HEK293 (cell line): ENCODE measurements around the gene UROC1.

Experiments used
- CTCF ChIA-PET: fragments of 350-600 bp; formaldehyde crosslinking; extraction: SDS; loops from one replicate; lab custom pipeline; 2021; ENCODE audit warnings: antibody characterized with exemption; lab: Yijun Ruan, JAX
- POLR2A ChIA-PET: fragments of 300-600 bp; formaldehyde crosslinking; extraction: SDS; loops from one replicate; lab custom pipeline; 2020; ENCODE audit warnings: antibody characterized with exemption, inconsistent platforms; lab: Yijun Ruan, JAX
- H3K27ac ChIP-seq: fragments of 200-500 bp; sonication (Bioruptor generic); 2 replicates; pipeline ENCODE4 v1.5.1; 2014; ENCODE audit warnings: low read depth, low read length, control low read depth, inconsistent platforms; ENCODE audit errors: extremely low read depth
- H3K36me3 ChIP-seq, 2 experiments: fragments of 200-500 bp in 1 of 2; sonication (Bioruptor generic) in 1 of 2; 1 replicate in 1 of 2; 2 replicates in 1 of 2; pipeline ENCODE4 v1.5.1; 2014 to 2017; ENCODE audit warnings: inconsistent platforms in 2 of 2, low read length in 2 of 2; ENCODE audit not compliant: control insufficient read depth in 2 of 2, insufficient read depth in 1 of 2
- H3K4me1 ChIP-seq: fragments of 200-500 bp; sonication (Bioruptor generic); 2 replicates; pipeline ENCODE4 v1.5.1; 2014; ENCODE audit warnings: mild to moderate bottlenecking, low read length, inconsistent platforms; ENCODE audit not compliant: control insufficient read depth, insufficient read depth
- H3K4me3 ChIP-seq: 2 replicates; pipeline ENCODE4 v1.5.1; 2011; ENCODE audit warnings: low read depth, mild to moderate bottlenecking, control low read depth, low read length, moderate library complexity
- H3K9me3 ChIP-seq: fragments of 200-500 bp; sonication (Bioruptor generic); 2 replicates; pipeline ENCODE4 v1.5.1; 2014; ENCODE audit warnings: low read depth, low read length, inconsistent platforms; ENCODE audit not compliant: control insufficient read depth, insufficient read depth
- MZF1 ChIP-seq: fragments of 450-650 bp; formaldehyde crosslinking; IDR thresholded peaks from 2 replicates; pipeline ENCODE4 v1.5.1; 2017; ENCODE audit warnings: missing biosample characterization, missing genetic modification characterization, borderline replicate concordance
- OVOL3 ChIP-seq: fragments of 450-650 bp; formaldehyde crosslinking; IDR thresholded peaks from 2 replicates; pipeline ENCODE4 v1.5.1; 2016; ENCODE audit warnings: missing biosample characterization, missing genetic modification characterization
- ZBTB1 ChIP-seq: fragments of 450-650 bp; formaldehyde crosslinking; IDR thresholded peaks from 2 replicates; pipeline ENCODE4 v1.5.1; 2016; ENCODE audit warnings: missing biosample characterization, missing genetic modification characterization
- ZBTB20 ChIP-seq: fragments of 450-650 bp; formaldehyde crosslinking; IDR thresholded peaks from 2 replicates; pipeline ENCODE4 v1.5.1; 2016; ENCODE audit warnings: missing biosample characterization, missing genetic modification characterization
- ZEB2 ChIP-seq: fragments of 450-650 bp; formaldehyde crosslinking; IDR thresholded peaks from 2 replicates; pipeline ENCODE4 v1.5.1; 2016; ENCODE audit warnings: missing biosample characterization, missing genetic modification characterization
- ZNF114 ChIP-seq: fragments of 450-650 bp; formaldehyde crosslinking; IDR thresholded peaks from 2 replicates; pipeline ENCODE4 v1.5.0; 2017; ENCODE audit warnings: missing biosample characterization, missing genetic modification characterization
- ZNF121 ChIP-seq: fragments of 450-650 bp; formaldehyde crosslinking; IDR thresholded peaks from 2 replicates; pipeline ENCODE4 v1.5.1; 2016; ENCODE audit warnings: missing biosample characterization, missing genetic modification characterization
- ZNF146 ChIP-seq: fragments of 450-650 bp; formaldehyde crosslinking; IDR thresholded peaks from 2 replicates; pipeline ENCODE4 v1.5.1; 2016; ENCODE audit warnings: missing biosample characterization, missing genetic modification characterization
- ZNF169 ChIP-seq: fragments of 450-650 bp; formaldehyde crosslinking; IDR thresholded peaks from 2 replicates; pipeline ENCODE4 v1.5.1; 2016; ENCODE audit warnings: missing biosample characterization, missing genetic modification characterization
- ZNF239 ChIP-seq: fragments of 450-650 bp; formaldehyde crosslinking; IDR thresholded peaks from 2 replicates; pipeline ENCODE4 v1.5.1; 2016; ENCODE audit warnings: missing biosample characterization, missing genetic modification characterization
- ZNF37A ChIP-seq: fragments of 450-650 bp; IDR thresholded peaks from 2 replicates; pipeline ENCODE4 v1.5.1; 2018; ENCODE audit warnings: missing biosample characterization, missing genetic modification characterization
- ZNF544 ChIP-seq: fragments of 450-650 bp; formaldehyde crosslinking; IDR thresholded peaks from 2 replicates; pipeline ENCODE4 v1.5.0; 2017; ENCODE audit warnings: missing biosample characterization, missing genetic modification characterization
- ZNF571 ChIP-seq: fragments of 450-650 bp; formaldehyde crosslinking; IDR thresholded peaks from 2 replicates; pipeline ENCODE4 v1.5.0; 2017; ENCODE audit warnings: missing biosample characterization, missing genetic modification characterization
- ZNF660 ChIP-seq: fragments of 450-650 bp; IDR thresholded peaks from 2 replicates; pipeline ENCODE4 v1.5.1; 2018; ENCODE audit warnings: missing biosample characterization, mild to moderate bottlenecking, missing genetic modification characterization
- ZNF830 ChIP-seq: fragments of 450-650 bp; IDR thresholded peaks from 2 replicates; pipeline ENCODE4 v1.5.0; 2018; ENCODE audit warnings: missing biosample characterization, missing genetic modification characterization, low read depth, mild to moderate bottlenecking, moderate library complexity
- TF ChIP-seq, protein P1 (sequence below): fragments of 450-650 bp; IDR thresholded peaks from 2 replicates; pipeline ENCODE4 v1.5.1; 2018; ENCODE audit warnings: missing biosample characterization, missing genetic modification characterization
- TF ChIP-seq, protein P2 (sequence below): fragments of 450-650 bp; formaldehyde crosslinking; IDR thresholded peaks from 2 replicates; pipeline ENCODE4 v1.5.1; 2016; ENCODE audit warnings: missing biosample characterization, missing genetic modification characterization
- TF ChIP-seq, protein P3 (sequence below): fragments of 450-650 bp; formaldehyde crosslinking; IDR thresholded peaks from 2 replicates; pipeline ENCODE4 v1.5.1; 2017; ENCODE audit warnings: missing biosample characterization, missing genetic modification characterization
- TF ChIP-seq, protein P4 (sequence below): fragments of 450-650 bp; formaldehyde crosslinking; IDR thresholded peaks from 2 replicates; pipeline ENCODE4 v1.5.1; 2016; ENCODE audit warnings: missing biosample characterization, missing genetic modification characterization
- TF ChIP-seq, protein P5 (sequence below): fragments of 450-650 bp; formaldehyde crosslinking; IDR thresholded peaks from 2 replicates; pipeline ENCODE4 v1.5.1; 2016; ENCODE audit warnings: missing biosample characterization, missing genetic modification characterization

UROC1 gene

DNA sequence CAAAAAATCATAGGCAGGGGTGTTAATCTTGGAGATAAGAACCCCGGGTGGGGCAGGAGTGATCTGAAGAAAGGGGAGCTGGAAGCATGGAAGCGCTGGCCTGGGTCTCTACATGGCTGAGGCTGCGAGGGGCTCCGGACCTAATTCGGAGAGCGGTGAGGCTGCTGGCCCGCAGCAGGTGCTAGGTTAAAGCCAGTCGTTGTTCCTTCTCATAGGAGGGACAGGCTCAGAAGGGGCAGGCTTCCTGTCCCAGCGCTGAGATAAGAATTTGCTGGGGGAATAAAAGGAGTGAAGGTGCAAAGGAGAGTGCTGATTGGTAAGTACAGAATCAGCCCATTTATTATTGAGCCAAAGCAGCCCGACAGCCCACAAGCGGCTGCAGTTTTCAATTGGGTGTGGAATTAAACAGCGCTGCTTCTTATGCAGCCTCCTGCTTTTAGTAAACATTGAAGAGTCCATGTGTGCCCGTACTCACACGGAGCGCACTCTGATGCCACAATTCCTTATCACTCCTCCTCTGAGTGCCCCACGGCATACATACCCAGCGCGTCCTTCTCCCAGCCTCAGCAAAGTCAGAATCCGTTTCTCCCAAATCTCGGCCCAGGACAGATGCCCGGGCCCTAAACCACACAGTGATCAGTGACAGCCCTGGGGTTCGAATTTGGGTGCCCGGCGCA lies 23.5 kb upstream of the UROC1 start (continued):
- TF ChIP-seq, protein P1, sequence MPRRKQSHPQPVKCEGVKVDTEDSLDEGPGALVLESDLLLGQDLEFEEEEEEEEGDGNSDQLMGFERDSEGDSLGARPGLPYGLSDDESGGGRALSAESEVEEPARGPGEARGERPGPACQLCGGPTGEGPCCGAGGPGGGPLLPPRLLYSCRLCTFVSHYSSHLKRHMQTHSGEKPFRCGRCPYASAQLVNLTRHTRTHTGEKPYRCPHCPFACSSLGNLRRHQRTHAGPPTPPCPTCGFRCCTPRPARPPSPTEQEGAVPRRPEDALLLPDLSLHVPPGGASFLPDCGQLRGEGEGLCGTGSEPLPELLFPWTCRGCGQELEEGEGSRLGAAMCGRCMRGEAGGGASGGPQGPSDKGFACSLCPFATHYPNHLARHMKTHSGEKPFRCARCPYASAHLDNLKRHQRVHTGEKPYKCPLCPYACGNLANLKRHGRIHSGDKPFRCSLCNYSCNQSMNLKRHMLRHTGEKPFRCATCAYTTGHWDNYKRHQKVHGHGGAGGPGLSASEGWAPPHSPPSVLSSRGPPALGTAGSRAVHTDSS (tag by site-specific recombination): no peak
- TF ChIP-seq ZNF239 (tag by site-specific recombination) (no peak), ZNF169 (no peak), MZF1 (tag by site-specific recombination) (no peak), ZNF146 (no peak), ZNF571 (tag by site-specific recombination) (no peak), ZNF544 (tag by site-specific recombination) (no peak), OVOL3 (tag by site-specific recombination) (no peak)
- TF ChIP-seq, protein P2, sequence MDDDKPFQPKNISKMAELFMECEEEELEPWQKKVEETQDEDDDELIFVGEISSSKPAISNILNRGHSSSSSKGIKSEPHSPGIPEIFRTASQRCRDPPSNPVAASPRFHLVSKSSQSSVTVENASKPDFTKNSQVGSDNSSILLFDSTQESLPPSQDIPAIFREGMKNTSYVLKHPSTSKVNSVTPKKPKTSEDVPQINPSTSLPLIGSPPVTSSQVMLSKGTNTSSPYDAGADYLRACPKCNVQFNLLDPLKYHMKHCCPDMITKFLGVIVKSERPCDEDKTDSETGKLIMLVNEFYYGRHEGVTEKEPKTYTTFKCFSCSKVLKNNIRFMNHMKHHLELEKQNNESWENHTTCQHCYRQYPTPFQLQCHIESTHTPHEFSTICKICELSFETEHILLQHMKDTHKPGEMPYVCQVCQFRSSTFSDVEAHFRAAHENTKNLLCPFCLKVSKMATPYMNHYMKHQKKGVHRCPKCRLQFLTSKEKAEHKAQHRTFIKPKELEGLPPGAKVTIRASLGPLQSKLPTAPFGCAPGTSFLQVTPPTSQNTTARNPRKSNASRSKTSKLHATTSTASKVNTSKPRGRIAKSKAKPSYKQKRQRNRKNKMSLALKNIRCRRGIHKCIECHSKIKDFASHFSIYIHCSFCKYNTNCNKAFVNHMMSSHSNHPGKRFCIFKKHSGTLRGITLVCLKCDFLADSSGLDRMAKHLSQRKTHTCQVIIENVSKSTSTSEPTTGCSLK: no peak
- TF ChIP-seq, protein P3, sequence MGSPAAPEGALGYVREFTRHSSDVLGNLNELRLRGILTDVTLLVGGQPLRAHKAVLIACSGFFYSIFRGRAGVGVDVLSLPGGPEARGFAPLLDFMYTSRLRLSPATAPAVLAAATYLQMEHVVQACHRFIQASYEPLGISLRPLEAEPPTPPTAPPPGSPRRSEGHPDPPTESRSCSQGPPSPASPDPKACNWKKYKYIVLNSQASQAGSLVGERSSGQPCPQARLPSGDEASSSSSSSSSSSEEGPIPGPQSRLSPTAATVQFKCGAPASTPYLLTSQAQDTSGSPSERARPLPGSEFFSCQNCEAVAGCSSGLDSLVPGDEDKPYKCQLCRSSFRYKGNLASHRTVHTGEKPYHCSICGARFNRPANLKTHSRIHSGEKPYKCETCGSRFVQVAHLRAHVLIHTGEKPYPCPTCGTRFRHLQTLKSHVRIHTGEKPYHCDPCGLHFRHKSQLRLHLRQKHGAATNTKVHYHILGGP (tag by site-specific recombination): no peak

DNA sequence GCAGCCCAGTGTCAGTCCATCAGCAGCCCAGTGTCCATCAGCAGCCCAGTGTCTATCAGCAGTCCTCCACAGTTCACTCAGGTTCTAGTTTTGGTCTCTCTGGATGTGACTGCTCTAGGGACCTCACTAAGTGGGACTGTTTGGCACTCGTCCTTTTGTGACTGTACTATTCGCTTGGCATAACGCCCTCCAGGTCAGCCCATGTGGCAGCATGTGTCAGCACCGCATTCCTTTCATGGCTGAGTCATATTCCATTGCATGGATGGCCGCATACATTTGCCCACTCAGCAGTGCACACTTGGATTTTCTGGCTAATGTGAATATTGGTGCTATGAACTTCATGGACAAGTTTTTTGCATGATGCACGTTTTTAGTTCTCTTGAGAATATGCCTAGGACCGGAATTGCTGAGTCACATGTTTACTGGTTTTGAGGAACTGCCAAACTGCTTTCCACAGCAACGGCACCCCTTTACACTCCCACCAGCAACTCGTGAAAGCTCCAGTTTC lies 22.8 kb upstream of the UROC1 start:
- Histone ChIP-seq H3K36me3 (no peaks in the 10 kb centered on the region), H3K9me3 (no peaks in the 10 kb centered on the region)
- POLR2A ChIA-PET: no interaction called here
- CTCF ChIA-PET: no interaction called here
- no peak for TF ChIP-seq ZNF830
- TF ChIP-seq, protein P4, sequence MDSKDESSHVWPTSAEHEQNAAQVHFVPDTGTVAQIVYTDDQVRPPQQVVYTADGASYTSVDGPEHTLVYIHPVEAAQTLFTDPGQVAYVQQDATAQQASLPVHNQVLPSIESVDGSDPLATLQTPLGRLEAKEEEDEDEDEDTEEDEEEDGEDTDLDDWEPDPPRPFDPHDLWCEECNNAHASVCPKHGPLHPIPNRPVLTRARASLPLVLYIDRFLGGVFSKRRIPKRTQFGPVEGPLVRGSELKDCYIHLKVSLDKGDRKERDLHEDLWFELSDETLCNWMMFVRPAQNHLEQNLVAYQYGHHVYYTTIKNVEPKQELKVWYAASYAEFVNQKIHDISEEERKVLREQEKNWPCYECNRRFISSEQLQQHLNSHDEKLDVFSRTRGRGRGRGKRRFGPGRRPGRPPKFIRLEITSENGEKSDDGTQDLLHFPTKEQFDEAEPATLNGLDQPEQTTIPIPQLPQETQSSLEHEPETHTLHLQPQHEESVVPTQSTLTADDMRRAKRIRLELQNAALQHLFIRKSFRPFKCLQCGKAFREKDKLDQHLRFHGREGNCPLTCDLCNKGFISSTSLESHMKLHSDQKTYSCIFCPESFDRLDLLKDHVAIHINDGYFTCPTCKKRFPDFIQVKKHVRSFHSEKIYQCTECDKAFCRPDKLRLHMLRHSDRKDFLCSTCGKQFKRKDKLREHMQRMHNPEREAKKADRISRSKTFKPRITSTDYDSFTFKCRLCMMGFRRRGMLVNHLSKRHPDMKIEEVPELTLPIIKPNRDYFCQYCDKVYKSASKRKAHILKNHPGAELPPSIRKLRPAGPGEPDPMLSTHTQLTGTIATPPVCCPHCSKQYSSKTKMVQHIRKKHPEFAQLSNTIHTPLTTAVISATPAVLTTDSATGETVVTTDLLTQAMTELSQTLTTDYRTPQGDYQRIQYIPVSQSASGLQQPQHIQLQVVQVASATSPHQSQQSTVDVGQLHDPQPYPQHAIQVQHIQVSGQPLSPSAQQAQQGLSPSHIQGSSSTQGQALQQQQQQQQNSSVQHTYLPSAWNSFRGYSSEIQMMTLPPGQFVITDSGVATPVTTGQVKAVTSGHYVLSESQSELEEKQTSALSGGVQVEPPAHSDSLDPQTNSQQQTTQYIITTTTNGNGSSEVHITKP (tag by site-specific recombination): 0 out of 2 replicates have a peak, but pooled peaks have one; percentile 9
- TF ChIP-seq ZNF114 (tag by site-specific recombination): no peak
- TF ChIP-seq, all 188 proteins: peak for 1
- Histone ChIP-seq H3K4me1 (no peaks in the 10 kb centered on the region), H3K27ac (no peak overlapping the region), H3K4me3 (no peak overlapping the region)

DNA sequence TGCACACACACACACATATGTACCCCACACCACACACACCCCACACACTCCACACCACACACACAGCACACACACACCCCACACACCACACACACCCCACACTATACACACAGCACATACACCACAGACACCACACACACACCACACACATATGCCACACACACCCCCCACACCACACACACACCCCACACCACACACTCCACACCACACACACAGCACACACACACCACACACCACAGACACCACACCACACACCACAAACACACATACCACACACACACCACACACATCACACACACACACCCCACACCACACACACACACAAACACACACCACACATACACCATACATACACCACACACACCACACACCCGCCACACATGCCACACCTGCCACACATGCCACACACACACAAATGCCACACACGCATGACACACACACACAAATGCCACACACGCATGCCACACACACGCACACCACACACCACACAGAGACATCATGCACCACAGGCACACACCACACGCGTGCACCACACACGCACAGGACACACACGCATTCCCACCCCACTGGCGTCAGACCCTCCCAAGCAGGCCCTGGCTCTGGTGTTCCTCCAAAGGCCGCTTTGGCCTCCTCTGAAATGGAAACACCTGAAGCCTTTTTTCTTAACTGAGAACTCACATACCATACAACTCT lies 22.1 kb upstream of the UROC1 start:
- H3K4me3 ChIP-seq: no peak overlapping the region
- no peak overlapping the region for H3K27ac ChIP-seq
- POLR2A ChIA-PET: no interaction called here
- H3K4me1 ChIP-seq: no peaks in the 10 kb centered on the region
- CTCF ChIA-PET: no interaction called here
- no peaks in the 10 kb centered on the region for H3K9me3 ChIP-seq
- H3K36me3 ChIP-seq: no peaks in the 10 kb centered on the region
- TF ChIP-seq ZNF121: no peak
- TF ChIP-seq, protein P5, sequence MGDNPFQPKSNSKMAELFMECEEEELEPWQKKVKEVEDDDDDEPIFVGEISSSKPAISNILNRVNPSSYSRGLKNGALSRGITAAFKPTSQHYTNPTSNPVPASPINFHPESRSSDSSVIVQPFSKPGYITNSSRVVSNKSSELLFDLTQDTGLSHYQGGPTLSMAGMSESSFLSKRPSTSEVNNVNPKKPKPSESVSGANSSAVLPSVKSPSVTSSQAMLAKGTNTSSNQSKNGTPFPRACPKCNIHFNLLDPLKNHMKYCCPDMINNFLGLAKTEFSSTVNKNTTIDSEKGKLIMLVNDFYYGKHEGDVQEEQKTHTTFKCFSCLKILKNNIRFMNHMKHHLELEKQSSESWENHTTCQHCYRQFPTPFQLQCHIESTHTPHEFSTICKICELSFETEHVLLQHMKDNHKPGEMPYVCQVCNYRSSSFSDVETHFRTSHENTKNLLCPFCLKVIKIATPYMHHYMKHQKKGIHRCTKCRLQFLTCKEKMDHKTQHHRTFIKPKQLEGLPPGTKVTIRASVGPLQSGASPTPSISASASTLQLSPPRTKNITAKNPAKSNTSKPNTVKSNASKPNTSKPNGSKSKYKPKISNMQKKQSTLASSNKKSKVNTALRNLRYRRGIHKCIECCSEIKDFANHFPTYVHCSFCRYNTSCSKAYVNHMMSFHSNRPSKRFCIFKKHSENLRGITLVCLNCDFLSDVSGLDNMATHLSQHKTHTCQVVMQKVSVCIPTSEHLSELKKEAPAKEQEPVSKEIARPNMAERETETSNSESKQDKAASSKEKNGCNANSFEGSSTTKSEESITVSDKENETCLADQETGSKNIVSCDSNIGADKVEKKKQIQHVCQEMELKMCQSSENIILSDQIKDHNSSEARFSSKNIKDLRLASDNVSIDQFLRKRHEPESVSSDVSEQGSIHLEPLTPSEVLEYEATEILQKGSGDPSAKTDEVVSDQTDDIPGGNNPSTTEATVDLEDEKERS (tag by site-specific recombination): no peak
- TF ChIP-seq ZNF37A (tag by site-specific recombination): no peak
- no peak for TF ChIP-seq ZNF660 (tag by site-specific recombination)
- TF ChIP-seq ZBTB1 (tag by site-specific recombination): no peak
- no peak for TF ChIP-seq ZBTB20 (tag by site-specific recombination)
- no peak for TF ChIP-seq ZEB2 (tag by site-specific recombination)
- no peak for TF ChIP-seq MZF1 (tag by site-specific recombination)
